LNCAP (cell line): Measurements from ENCODE around the gene SOX6.

Source experiments
- CTCF ChIP-seq: fragments of 450-650 bp; IDR thresholded peaks from 2 replicates; pipeline ENCODE4 v1.5.1; 2017; ENCODE audit warnings: mild to moderate bottlenecking

Gene SOX6

DNA sequence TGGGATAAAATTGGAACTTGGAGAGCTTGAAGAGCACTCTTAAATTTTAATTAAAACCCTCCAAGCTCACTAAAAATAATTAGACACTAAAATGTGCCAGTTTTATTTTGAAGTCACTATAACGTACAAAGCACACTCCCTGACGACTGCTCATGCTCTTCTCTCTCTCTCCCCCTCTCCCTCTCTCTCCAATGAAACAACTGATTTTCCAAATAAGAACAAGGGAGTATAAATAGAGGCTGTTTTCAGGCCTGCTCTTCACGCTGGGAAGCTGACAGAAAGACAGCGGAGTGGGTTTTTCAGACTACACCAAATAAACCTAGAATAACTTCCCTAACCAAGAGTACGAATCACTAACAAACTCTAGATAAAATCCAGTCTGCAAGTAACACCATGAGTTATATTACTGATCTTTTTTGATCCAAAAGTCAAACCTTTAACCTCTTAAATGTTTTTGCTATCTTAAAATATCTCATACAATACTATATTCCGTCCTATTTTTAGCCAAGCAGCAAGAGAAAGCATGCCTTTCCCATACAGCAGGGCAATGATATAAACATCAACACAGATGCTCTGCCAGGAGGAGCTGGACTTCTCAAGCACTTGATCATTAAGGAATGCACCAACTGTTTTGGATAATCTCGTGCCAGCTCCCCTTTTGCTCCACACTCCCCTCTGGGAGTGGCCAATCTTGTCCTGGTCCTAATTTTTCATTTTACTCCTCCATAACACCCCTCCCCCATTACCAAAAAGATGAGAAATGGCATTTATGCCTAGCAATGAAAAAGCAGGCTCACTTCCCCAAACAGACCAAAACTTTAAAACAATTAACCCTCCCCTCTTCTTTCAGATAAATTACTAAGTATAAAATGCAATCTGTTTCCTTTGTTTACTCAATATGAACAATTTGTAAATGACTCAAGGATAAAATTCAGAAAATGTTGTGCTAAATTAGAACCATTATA is 116.9 kb downstream of the SOX6 start:
- TF ChIP-seq CTCF = no peak

DNA sequence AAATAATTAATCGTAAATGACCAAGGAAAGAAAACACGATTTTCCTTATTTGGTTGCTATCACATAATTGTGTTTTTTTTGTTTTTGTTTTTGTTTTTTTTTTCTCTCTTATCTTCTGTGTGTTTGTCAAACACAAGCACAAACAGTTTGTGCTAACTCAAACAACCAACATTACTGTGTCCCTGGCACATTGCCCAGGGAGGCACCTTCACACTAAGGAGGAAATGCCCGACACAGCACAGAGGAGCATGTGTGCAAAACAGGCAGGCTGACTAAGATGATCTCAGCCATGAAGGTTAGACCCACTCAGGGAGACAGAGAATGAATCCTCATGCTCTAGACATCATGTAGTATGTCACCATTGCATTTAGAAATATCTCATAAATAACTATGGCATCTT is 130.1 kb downstream of the SOX6 start:
- TF ChIP-seq CTCF = no peak

GRCh38 chr11:16225623-16226022 is 130.7 kb downstream of the SOX6 start:
- no peak for TF ChIP-seq CTCF

- TF ChIP-seq CTCF = no peak
These were observed 132.8 kb downstream of the SOX6 start for GRCh38 chr11:16223558-16223957.

DNA sequence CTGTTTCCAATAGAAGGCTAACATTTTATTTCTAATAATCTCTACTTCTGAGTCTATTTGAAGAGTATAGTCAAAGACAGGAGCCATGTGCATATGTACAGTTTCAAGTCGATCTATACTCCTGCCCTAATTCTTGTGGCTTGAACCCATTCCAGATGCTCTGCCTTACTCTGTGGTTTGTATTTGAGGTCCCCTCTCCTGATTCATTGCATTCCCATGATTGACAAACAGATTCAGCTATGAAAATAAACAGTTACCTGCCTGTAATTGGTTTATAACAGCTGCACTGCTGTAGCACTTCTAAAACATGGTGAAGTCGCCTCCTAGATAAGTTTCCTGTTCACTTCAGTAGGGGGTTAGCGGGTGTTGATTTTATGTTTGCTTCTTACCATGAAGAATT is 138.7 kb downstream of the SOX6 start:
- TF ChIP-seq CTCF = no peak

DNA sequence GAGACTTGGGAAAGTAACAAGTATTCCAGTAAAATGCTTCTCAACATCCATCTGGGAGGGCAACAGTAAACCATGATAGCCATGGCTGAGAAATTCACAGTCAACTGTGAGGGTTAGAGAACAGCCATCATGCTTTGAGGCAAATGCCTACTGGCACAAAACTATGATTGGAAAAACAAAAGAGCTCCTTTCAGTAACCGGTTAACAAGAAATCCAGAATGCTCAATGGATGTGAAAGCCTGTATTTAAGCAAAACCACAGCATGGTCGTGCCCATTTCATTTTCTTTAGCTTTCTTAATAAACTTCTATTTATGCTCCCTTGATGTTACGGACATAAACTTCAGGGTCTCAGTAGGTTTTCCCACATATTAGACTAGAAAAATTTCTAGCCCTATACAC is 139.5 kb downstream of the SOX6 start:
- TF ChIP-seq CTCF = no peak

DNA sequence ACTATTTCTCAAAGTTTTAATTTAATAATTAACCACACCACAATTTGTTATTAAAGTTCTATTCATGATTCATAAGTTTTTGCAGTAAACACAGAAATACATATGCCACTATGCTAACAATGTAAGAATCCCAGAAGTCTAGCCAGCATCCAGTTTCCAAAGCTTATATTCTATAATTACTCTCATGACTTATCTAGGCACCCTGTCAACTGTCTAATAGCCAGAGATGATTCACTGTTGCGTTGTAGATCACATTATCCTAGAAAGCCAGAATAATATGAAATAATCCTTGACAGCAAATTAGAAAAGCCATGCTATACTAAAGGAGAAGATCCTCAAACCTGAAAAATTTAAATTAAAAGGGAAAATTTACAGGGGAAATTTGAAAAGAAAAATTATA is 141.0 kb downstream of the SOX6 start:
- no peak for TF ChIP-seq CTCF
